HepG2 (cell line): ENCODE results near the gene CEMP1. TPM values are rescaled to one million over a fixed set of nuclear protein-coding genes. Genes with fewer than 3 reads are reported as not detected.
A peak's percentile ranks its signal among the peaks of the same experiment; 100 is the strongest.

Experiments used
- BCL6 ChIP-seq: IDR thresholded peaks from 2 replicates; pipeline ENCODE4 v1.6.1; 2016; ENCODE audit warnings: missing genetic modification reagents, missing compliant biosample characterization
- EEA1 ChIP-seq: sonication (generic); formaldehyde crosslinking; IDR thresholded peaks from 2 replicates; pipeline ENCODE4 v1.5.1; 2020; ENCODE audit warnings: mild to moderate bottlenecking, missing genetic modification reagents, borderline replicate concordance
- FOSL2 ChIP-seq: sonication (generic); formaldehyde crosslinking; IDR thresholded peaks from 2 replicates; pipeline ENCODE4 v1.4.0; 2020; ENCODE audit warnings: missing genetic modification reagents
- FOXJ3 ChIP-seq: sonication (generic); formaldehyde crosslinking; IDR thresholded peaks from 2 replicates; pipeline ENCODE4 v1.4.0; 2020; ENCODE audit warnings: missing genetic modification reagents, mild to moderate bottlenecking, borderline replicate concordance
- HHEX ChIP-seq: IDR thresholded peaks from 2 replicates; pipeline ENCODE4 v1.6.1; 2016; ENCODE audit warnings: control low read depth
- KDM2A ChIP-seq: sonication (generic); formaldehyde crosslinking; IDR thresholded peaks from 2 replicates; pipeline ENCODE4 v1.4.0; 2020; ENCODE audit warnings: low read depth, missing genetic modification reagents, borderline replicate concordance
- MXI1 ChIP-seq: IDR thresholded peaks from 3 replicates; pipeline ENCODE4 v1.6.1; 2012; ENCODE audit warnings: low read depth, low read length, inconsistent platforms, borderline replicate concordance
- SP5 ChIP-seq: IDR thresholded peaks from 2 replicates; pipeline ENCODE4 v1.6.1; 2016; ENCODE audit warnings: low read depth, borderline replicate concordance
- SYNCRIP ChIP-seq: fragments of 200-400 bp; formaldehyde crosslinking; IDR thresholded peaks from 2 replicates; pipeline ENCODE4 v1.6.1; 2018; ENCODE audit warnings: mild to moderate bottlenecking, low read depth, low read length; ENCODE audit not compliant: insufficient read depth
- TSC22D2 ChIP-seq: sonication (generic); formaldehyde crosslinking; IDR thresholded peaks from 2 replicates; pipeline ENCODE4 v1.5.1; 2020; ENCODE audit warnings: missing genetic modification reagents, mild to moderate bottlenecking, borderline replicate concordance
- YEATS2 ChIP-seq: sonication (generic); formaldehyde crosslinking; IDR thresholded peaks from 2 replicates; pipeline ENCODE4 v1.4.0; 2020; ENCODE audit warnings: missing genetic modification reagents, borderline replicate concordance
- ZBTB1 ChIP-seq: sonication (generic); formaldehyde crosslinking; IDR thresholded peaks from 2 replicates; pipeline ENCODE4 v1.4.0; 2020; ENCODE audit warnings: missing genetic modification reagents, borderline replicate concordance
- ZNF34 ChIP-seq: sonication (generic); formaldehyde crosslinking; IDR thresholded peaks from 2 replicates; pipeline ENCODE4 v1.4.0; 2020; ENCODE audit warnings: mild to moderate bottlenecking, missing genetic modification reagents, borderline replicate concordance
- ZNF547 ChIP-seq: sonication (generic); formaldehyde crosslinking; IDR thresholded peaks from 2 replicates; pipeline ENCODE4 v1.5.1; 2020; ENCODE audit warnings: mild to moderate bottlenecking, missing genetic modification reagents
- ZNF674 ChIP-seq: sonication (generic); formaldehyde crosslinking; IDR thresholded peaks from 2 replicates; pipeline ENCODE4 v1.5.0; 2020; ENCODE audit warnings: low read depth, mild to moderate bottlenecking, missing genetic modification reagents
- ZNF766 ChIP-seq: sonication (generic); formaldehyde crosslinking; IDR thresholded peaks from 2 replicates; pipeline ENCODE4 v1.5.0; 2020; ENCODE audit warnings: missing genetic modification reagents, borderline replicate concordance
- ZNF773 ChIP-seq: sonication (generic); formaldehyde crosslinking; IDR thresholded peaks from 2 replicates; pipeline ENCODE4 v1.4.0; 2020; ENCODE audit warnings: missing genetic modification reagents, borderline replicate concordance
- ZSCAN29 ChIP-seq: sonication (generic); formaldehyde crosslinking; conservative IDR thresholded peaks from 2 replicates; pipeline ENCODE4 v1.4.0; 2020; ENCODE audit warnings: mild to moderate bottlenecking, missing genetic modification reagents
- ZSCAN30 ChIP-seq: sonication (generic); formaldehyde crosslinking; IDR thresholded peaks from 2 replicates; pipeline ENCODE4 v1.5.0; 2020; ENCODE audit warnings: mild to moderate bottlenecking, missing genetic modification reagents
- polyA plus RNA-seq, 8 experiments: library from polyadenylated mRNA; depleted of rRNA in 3 of 8; stranded (reverse) in 7 of 8; unstranded in 1 of 8; fragments of >200 nt; fragmentation: Illumina TruSeq in 4 of 8; extraction: Trizol in 4 of 8; gene quantifications; 2 replicates each; pipeline versions ENCODE4 v1.2.1 to v1.2.3, GENCODE V29; 2011 to 2016; ENCODE audit warnings: low read depth in 4 of 8, missing spikeins in 1 of 8, mixed read lengths in 1 of 8; ENCODE audit not compliant: insufficient read depth in 1 of 8
- total RNA-seq, 5 experiments: library from RNA; depleted of rRNA; stranded (reverse); fragments of >200 nt; fragmentation: Illumina TruSeq; extraction: Trizol; gene quantifications; 2 replicates each; pipeline ENCODE4 v1.2.3, GENCODE V29; 2016; ENCODE audit warnings: low read depth in 1 of 5
- TF ChIP-seq, protein P1 (sequence below): sonication (generic); formaldehyde crosslinking; IDR thresholded peaks from 2 replicates; pipeline ENCODE4 v1.4.0; 2020; ENCODE audit warnings: mild to moderate bottlenecking, missing genetic modification reagents
- TF ChIP-seq, protein P2 (sequence below): sonication (generic); formaldehyde crosslinking; IDR thresholded peaks from 2 replicates; pipeline ENCODE4 v1.8.1; 2022; ENCODE audit warnings: low read depth, mild to moderate bottlenecking, missing genetic modification reagents
- TF ChIP-seq, protein P3 (sequence below): sonication (generic); formaldehyde crosslinking; conservative IDR thresholded peaks from 2 replicates; pipeline ENCODE4 v1.4.0; 2020; ENCODE audit warnings: mild to moderate bottlenecking, missing genetic modification reagents, moderate library complexity

The CEMP1 gene
- total and polyA plus RNA-seq, 2 of the 13 experiments (the other 11 are each of a cell fraction or from before 2014, with no cell fraction given), result not detected

GRCh38 chr16:2531696-2532493 lies 687 bp upstream of the CEMP1 start (continued):
- TF ChIP-seq MXI1 (peak; percentile 86; the same call in 2 of the 3 replicates), ZNF773 (CRISPR knock-in tag) (no peak), ZNF547 (CRISPR knock-in tag) (peak; percentile 85), ZNF34 (CRISPR knock-in tag) (no peak), ZSCAN30 (0 out of 2 replicates have a peak, but pooled peaks have one; percentile 30), BCL6 (no peak; the same call in 1 of the 2 replicates), ZBTB1 (no peak), SYNCRIP (no peak), TSC22D2 (CRISPR knock-in tag) (no peak), HHEX (CRISPR knock-in tag) (no peak), SP5 (CRISPR knock-in tag) (peak; percentile 64), KDM2A (CRISPR knock-in tag) (peak; percentile 100), FOSL2 (CRISPR knock-in tag) (peak; percentile 59), FOXJ3 (CRISPR knock-in tag) (no peak), ZNF674 (CRISPR knock-in tag) (0 out of 2 replicates have a peak, but pooled peaks have one; percentile 40), ZNF766 (CRISPR knock-in tag) (no peak), YEATS2 (CRISPR knock-in tag) (peak; percentile 75; the same call in 1 of the 2 replicates), EEA1 (CRISPR knock-in tag) (no peak), ZSCAN29 (no peak)
- TF ChIP-seq, protein P1, sequence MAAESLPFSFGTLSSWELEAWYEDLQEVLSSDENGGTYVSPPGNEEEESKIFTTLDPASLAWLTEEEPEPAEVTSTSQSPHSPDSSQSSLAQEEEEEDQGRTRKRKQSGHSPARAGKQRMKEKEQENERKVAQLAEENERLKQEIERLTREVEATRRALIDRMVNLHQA (CRISPR knock-in tag), result no peak
- TF ChIP-seq, protein P2, sequence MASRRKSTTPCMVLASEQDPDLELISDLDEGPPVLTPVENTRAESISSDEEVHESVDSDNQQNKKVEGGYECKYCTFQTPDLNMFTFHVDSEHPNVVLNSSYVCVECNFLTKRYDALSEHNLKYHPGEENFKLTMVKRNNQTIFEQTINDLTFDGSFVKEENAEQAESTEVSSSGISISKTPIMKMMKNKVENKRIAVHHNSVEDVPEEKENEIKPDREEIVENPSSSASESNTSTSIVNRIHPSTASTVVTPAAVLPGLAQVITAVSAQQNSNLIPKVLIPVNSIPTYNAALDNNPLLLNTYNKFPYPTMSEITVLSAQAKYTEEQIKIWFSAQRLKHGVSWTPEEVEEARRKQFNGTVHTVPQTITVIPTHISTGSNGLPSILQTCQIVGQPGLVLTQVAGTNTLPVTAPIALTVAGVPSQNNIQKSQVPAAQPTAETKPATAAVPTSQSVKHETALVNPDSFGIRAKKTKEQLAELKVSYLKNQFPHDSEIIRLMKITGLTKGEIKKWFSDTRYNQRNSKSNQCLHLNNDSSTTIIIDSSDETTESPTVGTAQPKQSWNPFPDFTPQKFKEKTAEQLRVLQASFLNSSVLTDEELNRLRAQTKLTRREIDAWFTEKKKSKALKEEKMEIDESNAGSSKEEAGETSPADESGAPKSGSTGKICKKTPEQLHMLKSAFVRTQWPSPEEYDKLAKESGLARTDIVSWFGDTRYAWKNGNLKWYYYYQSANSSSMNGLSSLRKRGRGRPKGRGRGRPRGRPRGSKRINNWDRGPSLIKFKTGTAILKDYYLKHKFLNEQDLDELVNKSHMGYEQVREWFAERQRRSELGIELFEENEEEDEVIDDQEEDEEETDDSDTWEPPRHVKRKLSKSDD (CRISPR knock-in tag), result peak; percentile 70
- TF ChIP-seq, protein P3, sequence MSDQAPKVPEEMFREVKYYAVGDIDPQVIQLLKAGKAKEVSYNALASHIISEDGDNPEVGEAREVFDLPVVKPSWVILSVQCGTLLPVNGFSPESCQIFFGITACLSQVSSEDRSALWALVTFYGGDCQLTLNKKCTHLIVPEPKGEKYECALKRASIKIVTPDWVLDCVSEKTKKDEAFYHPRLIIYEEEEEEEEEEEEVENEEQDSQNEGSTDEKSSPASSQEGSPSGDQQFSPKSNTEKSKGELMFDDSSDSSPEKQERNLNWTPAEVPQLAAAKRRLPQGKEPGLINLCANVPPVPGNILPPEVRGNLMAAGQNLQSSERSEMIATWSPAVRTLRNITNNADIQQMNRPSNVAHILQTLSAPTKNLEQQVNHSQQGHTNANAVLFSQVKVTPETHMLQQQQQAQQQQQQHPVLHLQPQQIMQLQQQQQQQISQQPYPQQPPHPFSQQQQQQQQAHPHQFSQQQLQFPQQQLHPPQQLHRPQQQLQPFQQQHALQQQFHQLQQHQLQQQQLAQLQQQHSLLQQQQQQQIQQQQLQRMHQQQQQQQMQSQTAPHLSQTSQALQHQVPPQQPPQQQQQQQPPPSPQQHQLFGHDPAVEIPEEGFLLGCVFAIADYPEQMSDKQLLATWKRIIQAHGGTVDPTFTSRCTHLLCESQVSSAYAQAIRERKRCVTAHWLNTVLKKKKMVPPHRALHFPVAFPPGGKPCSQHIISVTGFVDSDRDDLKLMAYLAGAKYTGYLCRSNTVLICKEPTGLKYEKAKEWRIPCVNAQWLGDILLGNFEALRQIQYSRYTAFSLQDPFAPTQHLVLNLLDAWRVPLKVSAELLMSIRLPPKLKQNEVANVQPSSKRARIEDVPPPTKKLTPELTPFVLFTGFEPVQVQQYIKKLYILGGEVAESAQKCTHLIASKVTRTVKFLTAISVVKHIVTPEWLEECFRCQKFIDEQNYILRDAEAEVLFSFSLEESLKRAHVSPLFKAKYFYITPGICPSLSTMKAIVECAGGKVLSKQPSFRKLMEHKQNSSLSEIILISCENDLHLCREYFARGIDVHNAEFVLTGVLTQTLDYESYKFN, result peak; percentile 42; the same call in 1 of the 2 replicates
